ENCODE results near the gene ARHGAP27.
A peak's percentile ranks its signal among the peaks of the same experiment; 100 is the strongest.
"Not testable (repeated sequence)": the region's sequence is repeated elsewhere in the genome, so short reads cannot be mapped to it uniquely, and the experiment has no call there.

Gene ARHGAP27

GRCh38 chr17:45432405-45433158 is at the start of gene ARHGAP27:
ARHGAP27 (minus strand) TSS chr17:45432870; CDS start chr17:45430279, 2,591 bp downstream.
- DNase-seq (ENCODE audit: low spot score), result peak; percentile 68

GRCh38 chr17:45482317-45482716 is 49.6 kb upstream of the ARHGAP27 start:
- DNase-seq (ENCODE audit: low spot score), result not testable (repeated sequence)

- not testable (repeated sequence) for DNase-seq (ENCODE audit: low spot score)
Observed at GRCh38 chr17:45475436-45475835, 42.8 kb upstream of the ARHGAP27 start.

- DNase-seq (ENCODE audit: low spot score), result not testable (repeated sequence)
Observed at GRCh38 chr17:45472249-45472648, 39.6 kb upstream of the ARHGAP27 start.

GRCh38 chr17:45469204-45469563 is 36.5 kb upstream of the ARHGAP27 start:
- DNase-seq (ENCODE audit: low spot score), result not testable (repeated sequence)

- DNase-seq (ENCODE audit: low spot score), result not testable (repeated sequence)
Observed at GRCh38 chr17:45468293-45469203, 35.9 kb upstream of the ARHGAP27 start.

- peak; percentile 71 for DNase-seq (ENCODE audit: low spot score)
Observed at GRCh38 chr17:45461524-45462327, 29.1 kb upstream of the ARHGAP27 start.

GRCh38 chr17:45460422-45460821 is 27.8 kb upstream of the ARHGAP27 start:
- DNase-seq (ENCODE audit: low spot score), result not testable (repeated sequence)

- DNase-seq (ENCODE audit: low spot score), result not testable (repeated sequence)
Observed at GRCh38 chr17:45454341-45454740, 21.7 kb upstream of the ARHGAP27 start.

- not testable (repeated sequence) for DNase-seq (ENCODE audit: low spot score)
Observed at GRCh38 chr17:45453731-45454130, 21.1 kb upstream of the ARHGAP27 start.

- not testable (repeated sequence) for DNase-seq (ENCODE audit: low spot score)
Observed at GRCh38 chr17:45453225-45453534, 20.5 kb upstream of the ARHGAP27 start.

GRCh38 chr17:45452329-45453224 is 19.9 kb upstream of the ARHGAP27 start:
- not testable (repeated sequence) for DNase-seq (ENCODE audit: low spot score)

GRCh38 chr17:45451660-45452059 is 19.0 kb upstream of the ARHGAP27 start:
- DNase-seq (ENCODE audit: low spot score), result not testable (repeated sequence)

- DNase-seq (ENCODE audit: low spot score), result no peak
Observed at GRCh38 chr17:45451131-45451530, 18.5 kb upstream of the ARHGAP27 start.

- not testable (repeated sequence) for DNase-seq (ENCODE audit: low spot score)
Observed at GRCh38 chr17:45449708-45450329, 17.1 kb upstream of the ARHGAP27 start.

- DNase-seq (ENCODE audit: low spot score), result not testable (repeated sequence)
Observed at GRCh38 chr17:45449260-45449659, 16.6 kb upstream of the ARHGAP27 start.

GRCh38 chr17:45448483-45448882 is 15.8 kb upstream of the ARHGAP27 start:
- DNase-seq (ENCODE audit: low spot score), result not testable (repeated sequence)

GRCh38 chr17:45448066-45448465 is 15.4 kb upstream of the ARHGAP27 start:
- DNase-seq (ENCODE audit: low spot score), result peak; percentile 79

GRCh38 chr17:45447650-45448049 is 15.0 kb upstream of the ARHGAP27 start:
- not testable (repeated sequence) for DNase-seq (ENCODE audit: low spot score)

GRCh38 chr17:45446872-45447625 is 14.4 kb upstream of the ARHGAP27 start:
- DNase-seq (ENCODE audit: low spot score), result not testable (repeated sequence)
